HEK293 (cell line): Measurements from ENCODE around the gene CNMD.

Experiments
- CTCF ChIA-PET: fragments of 350-600 bp; formaldehyde crosslinking; extraction: SDS; loops from one replicate; lab custom pipeline; 2021; ENCODE audit warnings: antibody characterized with exemption; lab: Yijun Ruan, JAX
- POLR2A ChIA-PET: fragments of 300-600 bp; formaldehyde crosslinking; extraction: SDS; loops from one replicate; lab custom pipeline; 2020; ENCODE audit warnings: antibody characterized with exemption, inconsistent platforms; lab: Yijun Ruan, JAX
- H3K27ac ChIP-seq: fragments of 200-500 bp; sonication (Bioruptor generic); 2 replicates; pipeline ENCODE4 v1.5.1; 2014; ENCODE audit warnings: low read depth, low read length, control low read depth, inconsistent platforms; ENCODE audit errors: extremely low read depth
- H3K36me3 ChIP-seq, 2 experiments: fragments of 200-500 bp in 1 of 2; sonication (Bioruptor generic) in 1 of 2; 1 replicate in 1 of 2; 2 replicates in 1 of 2; pipeline ENCODE4 v1.5.1; 2014 to 2017; ENCODE audit warnings: inconsistent platforms in 2 of 2, low read length in 2 of 2; ENCODE audit not compliant: control insufficient read depth in 2 of 2, insufficient read depth in 1 of 2
- H3K4me1 ChIP-seq: fragments of 200-500 bp; sonication (Bioruptor generic); 2 replicates; pipeline ENCODE4 v1.5.1; 2014; ENCODE audit warnings: mild to moderate bottlenecking, low read length, inconsistent platforms; ENCODE audit not compliant: control insufficient read depth, insufficient read depth
- H3K4me3 ChIP-seq: 2 replicates; pipeline ENCODE4 v1.5.1; 2011; ENCODE audit warnings: low read depth, mild to moderate bottlenecking, control low read depth, low read length, moderate library complexity
- H3K9me3 ChIP-seq: fragments of 200-500 bp; sonication (Bioruptor generic); 2 replicates; pipeline ENCODE4 v1.5.1; 2014; ENCODE audit warnings: low read depth, low read length, inconsistent platforms; ENCODE audit not compliant: control insufficient read depth, insufficient read depth
- GFI1B ChIP-seq: fragments of 450-650 bp; formaldehyde crosslinking; IDR thresholded peaks from 2 replicates; pipeline ENCODE4 v1.5.1; 2016; ENCODE audit warnings: missing biosample characterization, missing genetic modification characterization
- HOXD13 ChIP-seq: sonication (generic); formaldehyde crosslinking; IDR thresholded peaks from 2 replicates; pipeline ENCODE4 v1.8.0; 2022; ENCODE audit warnings: missing genetic modification reagents, borderline replicate concordance
- RBAK ChIP-seq: fragments of 450-650 bp; formaldehyde crosslinking; IDR thresholded peaks from 2 replicates; pipeline ENCODE4 v1.5.1; 2016; ENCODE audit warnings: missing biosample characterization, missing genetic modification characterization
- SALL2 ChIP-seq: fragments of 450-650 bp; formaldehyde crosslinking; IDR thresholded peaks from 2 replicates; pipeline ENCODE4 v1.5.0; 2017; ENCODE audit warnings: missing biosample characterization, mild to moderate bottlenecking, missing genetic modification characterization, borderline replicate concordance
- SCRT1 ChIP-seq: fragments of 450-650 bp; formaldehyde crosslinking; IDR thresholded peaks from 2 replicates; pipeline ENCODE4 v1.5.1; 2016; ENCODE audit warnings: missing biosample characterization, missing genetic modification characterization, borderline replicate concordance
- SP3 ChIP-seq: fragments of 450-650 bp; formaldehyde crosslinking; IDR thresholded peaks from 2 replicates; pipeline ENCODE4 v1.5.1; 2016; ENCODE audit warnings: missing biosample characterization, missing genetic modification characterization
- YY2 ChIP-seq: fragments of 450-650 bp; formaldehyde crosslinking; IDR thresholded peaks from 2 replicates; pipeline ENCODE4 v1.5.1; 2016; ENCODE audit warnings: missing biosample characterization, missing genetic modification characterization
- ZNF121 ChIP-seq: fragments of 450-650 bp; formaldehyde crosslinking; IDR thresholded peaks from 2 replicates; pipeline ENCODE4 v1.5.1; 2016; ENCODE audit warnings: missing biosample characterization, missing genetic modification characterization
- ZNF214 ChIP-seq: fragments of 450-650 bp; formaldehyde crosslinking; IDR thresholded peaks from 2 replicates; pipeline ENCODE4 v1.5.1; 2017; ENCODE audit warnings: missing biosample characterization, mild to moderate bottlenecking, missing genetic modification characterization, borderline replicate concordance
- ZNF221 ChIP-seq: fragments of 450-650 bp; formaldehyde crosslinking; IDR thresholded peaks from 2 replicates; pipeline ENCODE4 v1.5.1; 2017; ENCODE audit warnings: missing biosample characterization, missing genetic modification characterization, borderline replicate concordance
- ZNF223 ChIP-seq: fragments of 450-650 bp; formaldehyde crosslinking; IDR thresholded peaks from 2 replicates; pipeline ENCODE4 v1.5.1; 2016; ENCODE audit warnings: missing biosample characterization, missing genetic modification characterization
- ZNF416 ChIP-seq: fragments of 450-650 bp; formaldehyde crosslinking; IDR thresholded peaks from 2 replicates; pipeline ENCODE4 v1.5.1; 2016; ENCODE audit warnings: missing biosample characterization, missing genetic modification characterization
- ZNF514 ChIP-seq: fragments of 450-650 bp; formaldehyde crosslinking; IDR thresholded peaks from 2 replicates; pipeline ENCODE4 v1.5.1; 2016; ENCODE audit warnings: missing biosample characterization, missing genetic modification characterization
- ZNF548 ChIP-seq: fragments of 450-650 bp; formaldehyde crosslinking; IDR thresholded peaks from 2 replicates; pipeline ENCODE4 v1.5.1; 2016; ENCODE audit warnings: missing biosample characterization, missing genetic modification characterization
- ZNF670 ChIP-seq: fragments of 450-650 bp; formaldehyde crosslinking; IDR thresholded peaks from 2 replicates; pipeline ENCODE4 v1.5.1; 2016; ENCODE audit warnings: missing biosample characterization, missing genetic modification characterization, low read depth
- ZNF776 ChIP-seq: fragments of 450-650 bp; formaldehyde crosslinking; IDR thresholded peaks from 2 replicates; pipeline ENCODE4 v1.5.0; 2017; ENCODE audit warnings: missing biosample characterization, missing genetic modification characterization, borderline replicate concordance
- ZNF792 ChIP-seq: fragments of 450-650 bp; formaldehyde crosslinking; IDR thresholded peaks from 2 replicates; pipeline ENCODE4 v1.5.1; 2016; ENCODE audit warnings: missing biosample characterization, missing genetic modification characterization
- ZNF843 ChIP-seq: fragments of 450-650 bp; formaldehyde crosslinking; IDR thresholded peaks from 2 replicates; pipeline ENCODE4 v1.5.1; 2016; ENCODE audit warnings: missing biosample characterization, missing genetic modification characterization
- TF ChIP-seq, protein P1 (sequence below): fragments of 450-650 bp; formaldehyde crosslinking; IDR thresholded peaks from 2 replicates; pipeline ENCODE4 v1.5.1; 2016; ENCODE audit warnings: missing biosample characterization, missing genetic modification characterization
- TF ChIP-seq, protein P2 (sequence below): fragments of 450-650 bp; formaldehyde crosslinking; IDR thresholded peaks from 2 replicates; pipeline ENCODE4 v1.5.1; 2017; ENCODE audit warnings: missing biosample characterization, missing genetic modification characterization
- TF ChIP-seq, protein P3 (sequence below): fragments of 450-650 bp; formaldehyde crosslinking; IDR thresholded peaks from 2 replicates; pipeline ENCODE4 v1.5.1; 2016; ENCODE audit warnings: missing biosample characterization, missing genetic modification characterization
- TF ChIP-seq, protein P4 (sequence below): fragments of 450-650 bp; formaldehyde crosslinking; IDR thresholded peaks from 2 replicates; pipeline ENCODE4 v1.5.1; 2016; ENCODE audit warnings: missing biosample characterization, missing genetic modification characterization

Gene CNMD

DNA sequence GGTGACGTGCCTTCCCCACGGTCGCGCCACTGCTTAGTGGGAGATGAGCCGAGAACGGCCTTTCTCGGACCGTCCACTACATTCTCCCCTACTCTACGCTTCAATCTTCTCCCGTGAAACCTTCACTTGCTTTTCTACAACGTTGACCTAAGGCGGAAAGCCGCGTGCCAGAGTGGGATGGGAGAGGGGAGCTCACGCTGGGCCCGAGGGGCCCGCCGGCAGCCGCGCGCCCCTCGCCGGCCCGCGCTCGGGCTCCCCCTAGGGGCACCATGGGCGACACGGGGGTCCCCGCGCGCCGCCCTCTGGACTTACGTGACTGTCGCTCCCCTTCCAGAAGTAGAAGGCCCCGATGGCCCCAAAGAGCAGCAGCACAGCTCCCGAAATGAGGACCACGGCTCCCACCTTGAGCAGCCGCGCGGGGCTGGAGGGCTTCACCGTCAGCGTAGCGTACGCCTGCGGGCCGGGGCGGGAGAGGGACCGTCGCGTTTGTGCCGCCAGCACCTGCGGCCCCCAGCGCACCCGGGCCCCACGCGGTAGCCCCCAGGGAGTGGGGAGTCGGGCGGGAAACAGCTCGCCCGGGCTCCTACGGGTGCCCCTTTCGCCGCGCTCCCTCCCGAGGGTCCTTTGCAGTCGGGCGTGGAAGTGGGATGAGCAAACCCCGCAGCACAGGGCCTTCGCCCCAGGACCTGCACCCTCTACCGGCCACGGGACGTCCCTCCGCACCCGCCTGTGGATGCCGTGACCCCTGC lies 727 bp downstream of the CNMD start:
- no peaks in the 10 kb centered on the region for H3K36me3 ChIP-seq
- CTCF ChIA-PET: no interaction called here
- H3K9me3 ChIP-seq: no peaks in the 10 kb centered on the region
- no peaks in the 10 kb centered on the region for H3K4me1 ChIP-seq
- POLR2A ChIA-PET: no interaction called here
- TF ChIP-seq ZNF548 (tag by site-specific recombination) (no peak), SCRT1 (tag by site-specific recombination) (no peak), RBAK (tag by site-specific recombination) (no peak), ZNF416 (tag by site-specific recombination) (no peak), SP3 (tag by site-specific recombination) (no peak), ZNF776 (tag by site-specific recombination) (no peak), ZNF843 (tag by site-specific recombination) (no peak)
- TF ChIP-seq, protein P1, sequence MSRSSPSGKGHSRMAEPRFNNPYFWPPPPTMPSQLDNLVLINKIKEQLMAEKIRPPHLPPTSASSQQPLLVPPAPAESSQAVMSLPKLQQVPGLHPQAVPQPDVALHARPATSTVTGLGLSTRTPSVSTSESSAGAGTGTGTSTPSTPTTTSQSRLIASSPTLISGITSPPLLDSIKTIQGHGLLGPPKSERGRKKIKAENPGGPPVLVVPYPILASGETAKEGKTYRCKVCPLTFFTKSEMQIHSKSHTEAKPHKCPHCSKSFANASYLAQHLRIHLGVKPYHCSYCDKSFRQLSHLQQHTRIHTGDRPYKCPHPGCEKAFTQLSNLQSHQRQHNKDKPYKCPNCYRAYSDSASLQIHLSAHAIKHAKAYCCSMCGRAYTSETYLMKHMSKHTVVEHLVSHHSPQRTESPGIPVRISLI (tag by site-specific recombination): no peak
- TF ChIP-seq, protein P2, sequence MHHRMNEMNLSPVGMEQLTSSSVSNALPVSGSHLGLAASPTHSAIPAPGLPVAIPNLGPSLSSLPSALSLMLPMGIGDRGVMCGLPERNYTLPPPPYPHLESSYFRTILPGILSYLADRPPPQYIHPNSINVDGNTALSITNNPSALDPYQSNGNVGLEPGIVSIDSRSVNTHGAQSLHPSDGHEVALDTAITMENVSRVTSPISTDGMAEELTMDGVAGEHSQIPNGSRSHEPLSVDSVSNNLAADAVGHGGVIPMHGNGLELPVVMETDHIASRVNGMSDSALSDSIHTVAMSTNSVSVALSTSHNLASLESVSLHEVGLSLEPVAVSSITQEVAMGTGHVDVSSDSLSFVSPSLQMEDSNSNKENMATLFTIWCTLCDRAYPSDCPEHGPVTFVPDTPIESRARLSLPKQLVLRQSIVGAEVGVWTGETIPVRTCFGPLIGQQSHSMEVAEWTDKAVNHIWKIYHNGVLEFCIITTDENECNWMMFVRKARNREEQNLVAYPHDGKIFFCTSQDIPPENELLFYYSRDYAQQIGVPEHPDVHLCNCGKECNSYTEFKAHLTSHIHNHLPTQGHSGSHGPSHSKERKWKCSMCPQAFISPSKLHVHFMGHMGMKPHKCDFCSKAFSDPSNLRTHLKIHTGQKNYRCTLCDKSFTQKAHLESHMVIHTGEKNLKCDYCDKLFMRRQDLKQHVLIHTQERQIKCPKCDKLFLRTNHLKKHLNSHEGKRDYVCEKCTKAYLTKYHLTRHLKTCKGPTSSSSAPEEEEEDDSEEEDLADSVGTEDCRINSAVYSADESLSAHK (tag by site-specific recombination): no peak
- no peak overlapping the region for H3K27ac ChIP-seq
- no peak overlapping the region for H3K4me3 ChIP-seq

DNA sequence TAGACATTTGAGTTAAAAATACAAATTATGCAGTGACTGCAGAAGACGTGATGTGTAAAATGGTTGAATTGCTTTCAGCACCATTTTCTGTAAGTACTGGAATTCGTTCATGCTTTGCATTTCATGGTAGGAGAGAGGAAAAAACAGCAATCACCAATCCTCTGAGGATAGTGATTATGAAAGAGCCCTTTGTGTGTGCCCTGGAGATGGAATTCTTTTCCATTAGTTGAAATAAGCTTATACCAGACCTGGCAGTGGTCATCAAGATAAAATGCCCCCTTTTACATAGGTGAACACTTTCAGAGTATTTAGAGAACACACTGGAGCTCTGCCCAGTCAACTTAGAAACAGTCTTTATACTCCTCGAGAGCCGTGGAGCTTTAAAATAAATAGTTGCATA lies 1.7 kb downstream of the CNMD start:
- ChIA-PET CTCF (interaction anchor here (1.0 kb wide), 1 partner anchor 71 kb away, joined by 3 read pairs; no protein-coding TSS in a partner anchor), POLR2A (no interaction called here)
- Histone ChIP-seq H3K36me3 (no peaks in the 10 kb centered on the region), H3K9me3 (no peaks in the 10 kb centered on the region), H3K4me3 (no peak overlapping the region), H3K27ac (no peak overlapping the region), H3K4me1 (no peaks in the 10 kb centered on the region)
- TF ChIP-seq ZNF214: no peak

DNA sequence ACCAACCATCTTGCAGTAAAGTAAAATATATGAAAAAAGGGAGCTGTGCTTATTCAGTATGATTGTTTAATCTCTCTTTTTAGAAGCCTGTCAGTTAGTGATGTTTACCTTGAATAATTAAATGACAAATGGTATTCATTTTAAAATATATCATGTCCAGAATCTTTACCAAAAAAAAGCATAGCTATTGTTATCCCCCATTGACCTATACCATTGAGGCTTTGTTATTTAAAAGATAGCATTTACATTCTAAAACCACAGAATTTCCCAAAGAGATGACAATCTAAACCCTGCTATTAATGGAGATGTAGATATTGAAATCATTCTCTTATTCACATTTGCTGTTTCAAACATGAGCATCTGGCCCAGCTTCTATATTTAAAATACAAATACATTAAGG lies 2.2 kb downstream of the CNMD start:
- H3K27ac ChIP-seq: no peak overlapping the region
- H3K4me1 ChIP-seq: no peaks in the 10 kb centered on the region
- no peaks in the 10 kb centered on the region for H3K9me3 ChIP-seq
- H3K36me3 ChIP-seq: no peaks in the 10 kb centered on the region
- ChIA-PET CTCF (interaction anchor here (0.6 to 1.0 kb wide), 2 partner anchors 72 to 301 kb away, joined by 3 read pairs; no protein-coding TSS in a partner anchor), POLR2A (no interaction called here)
- TF ChIP-seq ZNF121 (tag by site-specific recombination) (no peak), ZNF221 (tag by site-specific recombination) (no peak), GFI1B (tag by site-specific recombination) (no peak), SALL2 (tag by site-specific recombination) (no peak), YY2 (tag by site-specific recombination) (no peak), ZNF670 (tag by site-specific recombination) (no peak), ZNF514 (tag by site-specific recombination) (no peak), ZNF223 (no peak), ZNF792 (tag by site-specific recombination) (no peak), HOXD13 (CRISPR knock-in tag) (no peak)
- TF ChIP-seq, protein P3, sequence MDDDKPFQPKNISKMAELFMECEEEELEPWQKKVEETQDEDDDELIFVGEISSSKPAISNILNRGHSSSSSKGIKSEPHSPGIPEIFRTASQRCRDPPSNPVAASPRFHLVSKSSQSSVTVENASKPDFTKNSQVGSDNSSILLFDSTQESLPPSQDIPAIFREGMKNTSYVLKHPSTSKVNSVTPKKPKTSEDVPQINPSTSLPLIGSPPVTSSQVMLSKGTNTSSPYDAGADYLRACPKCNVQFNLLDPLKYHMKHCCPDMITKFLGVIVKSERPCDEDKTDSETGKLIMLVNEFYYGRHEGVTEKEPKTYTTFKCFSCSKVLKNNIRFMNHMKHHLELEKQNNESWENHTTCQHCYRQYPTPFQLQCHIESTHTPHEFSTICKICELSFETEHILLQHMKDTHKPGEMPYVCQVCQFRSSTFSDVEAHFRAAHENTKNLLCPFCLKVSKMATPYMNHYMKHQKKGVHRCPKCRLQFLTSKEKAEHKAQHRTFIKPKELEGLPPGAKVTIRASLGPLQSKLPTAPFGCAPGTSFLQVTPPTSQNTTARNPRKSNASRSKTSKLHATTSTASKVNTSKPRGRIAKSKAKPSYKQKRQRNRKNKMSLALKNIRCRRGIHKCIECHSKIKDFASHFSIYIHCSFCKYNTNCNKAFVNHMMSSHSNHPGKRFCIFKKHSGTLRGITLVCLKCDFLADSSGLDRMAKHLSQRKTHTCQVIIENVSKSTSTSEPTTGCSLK (tag by site-specific recombination): no peak
- TF ChIP-seq, protein P4, sequence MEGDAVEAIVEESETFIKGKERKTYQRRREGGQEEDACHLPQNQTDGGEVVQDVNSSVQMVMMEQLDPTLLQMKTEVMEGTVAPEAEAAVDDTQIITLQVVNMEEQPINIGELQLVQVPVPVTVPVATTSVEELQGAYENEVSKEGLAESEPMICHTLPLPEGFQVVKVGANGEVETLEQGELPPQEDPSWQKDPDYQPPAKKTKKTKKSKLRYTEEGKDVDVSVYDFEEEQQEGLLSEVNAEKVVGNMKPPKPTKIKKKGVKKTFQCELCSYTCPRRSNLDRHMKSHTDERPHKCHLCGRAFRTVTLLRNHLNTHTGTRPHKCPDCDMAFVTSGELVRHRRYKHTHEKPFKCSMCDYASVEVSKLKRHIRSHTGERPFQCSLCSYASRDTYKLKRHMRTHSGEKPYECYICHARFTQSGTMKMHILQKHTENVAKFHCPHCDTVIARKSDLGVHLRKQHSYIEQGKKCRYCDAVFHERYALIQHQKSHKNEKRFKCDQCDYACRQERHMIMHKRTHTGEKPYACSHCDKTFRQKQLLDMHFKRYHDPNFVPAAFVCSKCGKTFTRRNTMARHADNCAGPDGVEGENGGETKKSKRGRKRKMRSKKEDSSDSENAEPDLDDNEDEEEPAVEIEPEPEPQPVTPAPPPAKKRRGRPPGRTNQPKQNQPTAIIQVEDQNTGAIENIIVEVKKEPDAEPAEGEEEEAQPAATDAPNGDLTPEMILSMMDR (tag by site-specific recombination): no peak
- no peak overlapping the region for H3K4me3 ChIP-seq
